Spleen (tissue), 11 donors: ENCODE data around the gene PPP1R1B. TPM values are rescaled to one million over a fixed set of nuclear protein-coding genes. Genes with fewer than 3 reads are reported as not detected.
A peak's percentile ranks its signal among the peaks of the same experiment; 100 is the strongest.

Experiments used
- DNase-seq: peaks from one replicate; pipeline ENCODE4 v3.0.0-alpha.2; 2020
- H3K27ac ChIP-seq, 8 donors: fragments of 200-600 bp; sonication (generic) in 7 of 8; 1 replicate in 4 of 8; 2 replicates in 4 of 8; pipeline versions ENCODE4 v1.5.0 to v1.8.0; 2016 to 2021; ENCODE audit warnings: inconsistent platforms in 4 of 8, mild to moderate bottlenecking in 4 of 8, moderate library complexity in 1 of 8
- H3K27me3 ChIP-seq, 7 donors: fragments of 200-600 bp; sonication (generic) in 6 of 7; replicated peaks in 1 of 7; 1 replicate in 4 of 7; 2 replicates in 3 of 7; pipeline versions ENCODE4 v1.5.0 to v1.8.0; 2016 to 2021; ENCODE audit warnings: inconsistent platforms in 3 of 7, mild to moderate bottlenecking in 1 of 7
- H3K36me3 ChIP-seq, 6 donors: fragments of 200-600 bp; sonication (generic) in 5 of 6; 1 replicate in 4 of 6; 2 replicates in 2 of 6; pipeline versions ENCODE4 v1.5.0 to v1.8.0; 2016 to 2021; ENCODE audit warnings: inconsistent platforms in 2 of 6
- H3K4me1 ChIP-seq, 6 donors: fragments of 200-600 bp; sonication (generic) in 5 of 6; 1 replicate in 3 of 6; 2 replicates in 3 of 6; pipeline versions ENCODE4 v1.5.0 to v1.8.0; 2016 to 2021; ENCODE audit warnings: inconsistent platforms in 3 of 6
- H3K4me3 ChIP-seq, 8 donors: fragments of 200-600 bp; sonication (generic) in 7 of 8; 1 replicate in 4 of 8; 2 replicates in 4 of 8; pipeline versions ENCODE4 v1.5.0 to v1.8.0; 2016 to 2021; ENCODE audit warnings: inconsistent platforms in 4 of 8, mild to moderate bottlenecking in 4 of 8, moderate library complexity in 2 of 8
- H3K9me3 ChIP-seq, 8 donors: fragments of 200-600 bp; sonication (generic) in 7 of 8; 1 replicate in 4 of 8; 2 replicates in 4 of 8; pipeline versions ENCODE4 v1.5.0 to v1.8.0; 2016 to 2021; ENCODE audit warnings: inconsistent platforms in 4 of 8
- POLR2A ChIP-seq, 3 donors: fragments of 450-650 bp; IDR thresholded peaks; one replicate each; pipeline ENCODE4 v1.5.1; 2017; ENCODE audit warnings: antibody characterized with exemption in 3 of 3, mild to moderate bottlenecking in 1 of 3
- POLR2AphosphoS5 ChIP-seq, 3 donors: sonication (generic); formaldehyde crosslinking; IDR thresholded peaks; one replicate each; pipeline ENCODE4 v1.5.1; 2017; ENCODE audit warnings: antibody characterized with exemption in 3 of 3
- WGBS, 5 donors: extraction: QIAGEN DNeasy Blood & Tissue Kit in 3 of 5; methylation state at CpG; one replicate each; pipeline versions ENCODE4 v1.1.5 to v1.1.7; 2013 to 2018; 5-methylcytosine and 5-hydroxymethylcytosine counted together
- intact Hi-C: fragments of 100-400 bp; cut with DNase I; formaldehyde crosslinking; loops from one replicate; pipeline ENCODE4 v1.15.0; 2023; ENCODE audit warnings: low total_unique reads
- polyA plus RNA-seq, 3 donors: library from polyadenylated mRNA; stranded (reverse); fragments of 200-250 nt; gene quantifications; one replicate each; pipeline ENCODE4 v1.2.1, GENCODE V29; 2013
- total RNA-seq, 7 donors: library from RNA; depleted of rRNA in 3 of 7; stranded (reverse); fragments of >200 nt in 3 of 7; fragmentation: NEBNext Ultra II Directional in 4 of 7; extraction: Animal tissue kit (Norgen Biotek cat#: 25700) in 4 of 7; gene quantifications; one replicate each; pipeline versions ENCODE4 v1.1.0 to v1.2.1, GENCODE V29; 2016 to 2021
- TF ChIP-seq, protein P1 (sequence below), 11 experiments: fragments of 200-600 bp in 7 of 11; fragments of 450-650 bp in 4 of 11; sonication (generic) in 4 of 11; IDR thresholded peaks in 8 of 11; conservative IDR thresholded peaks in 3 of 11; 1 replicate in 7 of 11; 2 replicates in 4 of 11; pipeline versions ENCODE4 v1.4.0 to v1.8.0; 2016 to 2021; ENCODE audit warnings: antibody characterized with exemption in 11 of 11, inconsistent platforms in 4 of 11, mild to moderate bottlenecking in 1 of 11
- donor health status: healthy with polysubstance abuse.
- donor health status: DM: no; HTN: no; CAD: no; lungs with moderate emphysema.
- donor health status: DM: no; HTN: no; CAD: no.
- donor health status: Bipolar disorder and iron deficiency.
- donor health status: healthy.
- donor health status: DM: no; HTN: no; CAD: no.
- donor health status: DM: yes; HTN: yes; CAD: no.

PPP1R1B gene
- total and polyA plus RNA-seq, 10 donors, result 0.06 to 0.26 TPM; not detected in 8

DNA sequence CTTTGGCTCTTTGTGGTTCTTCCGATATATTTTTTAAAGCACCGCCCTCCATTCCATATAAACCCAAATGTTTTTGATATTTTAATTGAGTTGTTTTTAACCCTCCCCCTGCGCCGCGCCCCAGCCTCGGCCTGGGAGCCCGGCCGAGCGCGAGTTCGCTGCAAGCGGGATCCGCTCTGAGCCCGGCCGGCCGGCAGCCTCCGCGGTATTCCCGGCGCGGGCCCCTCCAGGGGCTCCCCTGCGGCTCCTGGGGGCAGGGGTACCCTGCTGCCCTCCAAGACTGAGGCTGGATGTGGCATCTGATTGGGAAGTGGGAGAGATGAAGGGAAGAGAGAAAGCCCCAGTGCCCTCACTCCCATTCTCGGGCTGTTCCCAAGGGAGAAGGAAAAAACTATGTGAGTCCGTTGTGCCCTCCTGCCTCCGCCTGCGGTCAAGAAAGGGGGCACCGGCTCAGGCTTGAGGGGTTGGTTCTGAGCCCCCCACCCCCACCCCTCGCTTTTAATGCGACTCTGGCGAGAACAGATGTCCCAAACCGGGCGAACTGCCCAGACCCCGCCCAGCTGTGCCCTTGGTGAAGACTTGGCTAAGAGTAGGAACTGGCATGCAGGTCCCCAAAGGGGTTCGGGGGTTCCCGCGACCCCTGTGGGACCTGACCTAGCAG, 27.6 kb upstream of the PPP1R1B start:
- intact Hi-C loops, result no loop called here
- Histone ChIP-seq H3K27ac (no peak overlapping the region), H3K36me3 (no peaks in the 10 kb centered on the region), H3K27me3 (peaks cover 24 to 99% (median 94%) of the 10 kb centered on the region in 7 donors), H3K4me1 (peaks cover 9 to 48% (median 33%) of the 10 kb centered on the region in 6 donors), H3K9me3 (no peaks in the 10 kb centered on the region), H3K4me3 (peak overlapping the region in 2 of 8 donors; percentile 4 to 43)
- no peak for TF ChIP-seq POLR2AphosphoS5 (IDR thresholded peaks at IDR 0.05)
- TF ChIP-seq, protein P1, sequence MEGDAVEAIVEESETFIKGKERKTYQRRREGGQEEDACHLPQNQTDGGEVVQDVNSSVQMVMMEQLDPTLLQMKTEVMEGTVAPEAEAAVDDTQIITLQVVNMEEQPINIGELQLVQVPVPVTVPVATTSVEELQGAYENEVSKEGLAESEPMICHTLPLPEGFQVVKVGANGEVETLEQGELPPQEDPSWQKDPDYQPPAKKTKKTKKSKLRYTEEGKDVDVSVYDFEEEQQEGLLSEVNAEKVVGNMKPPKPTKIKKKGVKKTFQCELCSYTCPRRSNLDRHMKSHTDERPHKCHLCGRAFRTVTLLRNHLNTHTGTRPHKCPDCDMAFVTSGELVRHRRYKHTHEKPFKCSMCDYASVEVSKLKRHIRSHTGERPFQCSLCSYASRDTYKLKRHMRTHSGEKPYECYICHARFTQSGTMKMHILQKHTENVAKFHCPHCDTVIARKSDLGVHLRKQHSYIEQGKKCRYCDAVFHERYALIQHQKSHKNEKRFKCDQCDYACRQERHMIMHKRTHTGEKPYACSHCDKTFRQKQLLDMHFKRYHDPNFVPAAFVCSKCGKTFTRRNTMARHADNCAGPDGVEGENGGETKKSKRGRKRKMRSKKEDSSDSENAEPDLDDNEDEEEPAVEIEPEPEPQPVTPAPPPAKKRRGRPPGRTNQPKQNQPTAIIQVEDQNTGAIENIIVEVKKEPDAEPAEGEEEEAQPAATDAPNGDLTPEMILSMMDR (IDR thresholded peaks at IDR 0.05 in 8 of 11, conservative IDR thresholded peaks at IDR 0.05 in 3 of 11), result no peak
- no peak for TF ChIP-seq POLR2A (IDR thresholded peaks at IDR 0.05)
- no peak for DNase-seq
- 4 to 6% (median 4%) methylated on average over 36 of the region's 36 CpGs for WGBS, 5 donors

DNA sequence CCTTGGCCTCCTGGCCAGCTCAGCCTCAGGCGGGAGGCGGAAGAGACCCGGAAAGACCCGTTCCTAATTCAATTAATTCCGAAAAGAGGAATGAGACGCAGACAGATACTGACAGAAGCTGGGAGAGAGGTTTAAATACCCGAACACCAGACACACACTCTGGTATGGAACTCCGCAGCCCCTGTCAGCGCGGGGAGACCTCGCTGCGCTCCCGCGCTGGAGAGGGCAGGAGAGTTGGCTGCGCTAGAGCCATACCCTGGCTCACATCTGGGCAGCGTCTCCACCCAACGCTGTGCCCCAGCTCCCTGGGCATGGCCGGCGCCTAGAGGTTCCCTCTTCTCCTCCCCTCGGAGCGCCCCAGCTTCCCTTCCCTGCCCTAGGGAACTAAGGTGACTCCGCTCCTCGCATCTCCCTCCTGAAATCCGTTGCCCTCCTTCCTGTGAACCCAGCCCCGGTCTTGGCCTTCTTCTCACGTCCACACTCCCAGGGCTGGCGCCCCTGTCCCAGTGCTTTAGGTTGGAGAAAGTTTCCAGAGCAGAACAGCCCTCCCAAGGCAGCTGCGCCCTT, 27.0 kb upstream of the PPP1R1B start:
- peaks cover 12 to 54% (median 39%) of the 10 kb centered on the region in 6 donors for H3K4me1 ChIP-seq
- intact Hi-C loops, result no loop called here
- peak overlapping the region in 2 of 8 donors; percentile 4 to 43 for H3K4me3 ChIP-seq
- TF ChIP-seq, protein P1 (IDR thresholded peaks at IDR 0.05 in 8 of 11, conservative IDR thresholded peaks at IDR 0.05 in 3 of 11), result no peak
- TF ChIP-seq POLR2AphosphoS5 (IDR thresholded peaks at IDR 0.05), result no peak
- TF ChIP-seq POLR2A (IDR thresholded peaks at IDR 0.05), result no peak
- no peaks in the 10 kb centered on the region for H3K36me3 ChIP-seq
- H3K9me3 ChIP-seq, result no peaks in the 10 kb centered on the region
- 4 to 8% (median 5%) methylated on average over 16 to 28 of the region's 28 CpGs for WGBS, 5 donors
- H3K27ac ChIP-seq, result no peak overlapping the region
- H3K27me3 ChIP-seq, result peaks cover 27 to 100% (median 98%) of the 10 kb centered on the region in 7 donors
- DNase-seq, result no peak

DNA sequence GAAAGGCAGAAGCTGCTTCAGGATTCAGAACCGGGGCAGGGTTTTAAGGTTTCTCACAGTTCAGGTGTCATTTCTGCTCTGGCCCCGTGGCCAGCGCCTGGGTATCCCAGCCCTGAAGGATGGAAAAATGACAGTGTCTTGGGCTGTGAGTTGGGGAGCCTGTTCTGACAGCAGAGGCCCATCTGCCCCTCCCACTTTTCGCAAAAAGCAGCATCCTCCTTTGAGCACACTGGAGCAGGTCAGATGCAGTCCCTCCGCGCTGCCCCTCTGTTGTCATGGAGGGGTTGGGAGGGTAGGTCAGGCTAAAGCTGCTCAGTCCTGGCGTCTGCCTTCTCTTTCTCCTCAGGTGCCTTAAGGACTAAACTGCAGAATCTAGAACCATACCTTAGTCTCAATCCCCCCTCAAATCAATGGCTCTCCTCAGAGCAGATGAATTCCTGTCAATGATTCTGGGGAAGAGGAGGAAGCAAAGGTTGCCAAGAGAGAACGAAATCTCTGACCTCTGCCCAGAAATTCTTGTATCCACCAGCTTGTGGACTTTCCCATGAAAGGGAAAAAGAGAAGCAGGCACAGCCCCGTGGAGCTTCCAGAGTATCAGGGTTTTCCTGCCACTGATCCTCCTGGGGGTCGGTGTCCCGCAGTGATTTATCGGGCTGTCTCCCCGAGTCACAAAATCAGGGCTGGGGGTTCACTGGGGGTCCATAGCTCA, 26.3 kb upstream of the PPP1R1B start:
- H3K36me3 ChIP-seq, result no peaks in the 10 kb centered on the region
- intact Hi-C loops, result no loop called here
- H3K27ac ChIP-seq, result no peak overlapping the region
- TF ChIP-seq, protein P1 (IDR thresholded peaks at IDR 0.05 in 8 of 11, conservative IDR thresholded peaks at IDR 0.05 in 3 of 11), result no peak
- TF ChIP-seq POLR2A (IDR thresholded peaks at IDR 0.05) (no peak), POLR2AphosphoS5 (IDR thresholded peaks at IDR 0.05) (no peak)
- peaks cover 24 to 100% (median 99%) of the 10 kb centered on the region in 7 donors for H3K27me3 ChIP-seq
- peaks cover 17 to 61% (median 46%) of the 10 kb centered on the region in 6 donors for H3K4me1 ChIP-seq
- DNase-seq, result no peak
- WGBS, 5 donors, result 4 to 7% (median 6%) methylated on average over 12 to 13 of the region's 13 CpGs
- H3K9me3 ChIP-seq, result no peaks in the 10 kb centered on the region
- H3K4me3 ChIP-seq, result no peak overlapping the region
